CMK (cell line): ENCODE results near the gene SPACA7.
"Not testable (repeated sequence)": the region's sequence is repeated elsewhere in the genome, so short reads cannot be mapped to it uniquely, and the experiment has no call there.

Source experiments
- DNase-seq: peaks from one replicate; pipeline ENCODE4 v3.0.0-alpha.2; 2010; ENCODE audit warnings: low read depth

Gene SPACA7

DNA sequence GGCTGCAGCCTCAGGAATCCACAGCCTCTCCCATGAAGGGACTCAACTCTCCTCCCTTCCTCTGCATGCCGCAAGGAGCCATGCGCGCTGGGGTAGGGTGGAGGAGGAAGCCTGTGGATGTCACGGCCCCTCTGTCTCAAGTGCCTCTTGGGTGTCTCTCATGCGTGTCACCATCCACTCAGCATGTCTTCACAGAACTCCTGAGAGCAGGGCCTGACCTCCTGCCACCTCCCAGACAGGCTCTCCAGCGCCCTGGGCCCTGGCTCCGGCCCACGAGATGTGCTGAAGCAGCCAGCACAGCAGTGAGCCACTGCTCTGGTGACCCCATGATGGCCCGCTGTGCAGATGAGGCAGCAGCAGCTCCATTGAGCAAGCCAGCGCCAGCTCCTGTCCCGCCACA, 25.9 kb upstream of the SPACA7 start:
- no peak for DNase-seq

GRCh38 chr13:112351825-112352224, 24.3 kb upstream of the SPACA7 start:
- no peak for DNase-seq

DNA sequence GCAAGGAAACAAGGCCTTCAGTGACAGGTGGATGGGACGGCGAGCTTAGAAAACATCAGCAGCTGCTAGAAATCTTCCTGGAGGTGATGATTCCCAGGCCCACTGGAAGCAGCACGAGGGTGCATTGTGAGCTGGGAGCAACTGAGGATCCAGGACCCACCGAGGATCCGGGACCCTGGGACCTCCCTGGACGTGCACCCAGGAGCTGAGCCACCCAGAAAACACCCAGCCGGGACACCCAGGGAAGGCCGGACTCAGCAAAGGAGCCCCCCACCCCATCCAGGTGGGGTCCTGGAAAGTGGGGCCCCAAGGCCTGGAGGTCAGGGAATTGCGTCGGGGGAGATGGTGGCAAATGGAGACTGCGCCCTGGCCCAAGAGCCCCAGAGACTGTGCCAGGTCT, 22.3 kb upstream of the SPACA7 start:
- no peak for DNase-seq

- no peak for DNase-seq
These were observed 21.6 kb upstream of the SPACA7 start for GRCh38 chr13:112354330-112355273.

GRCh38 chr13:112355274-112355838, 20.8 kb upstream of the SPACA7 start:
- no peak for DNase-seq

- no peak for DNase-seq
These were observed 20.0 kb upstream of the SPACA7 start for GRCh38 chr13:112356190-112356589.

- DNase-seq, result no peak
These were observed 18.0 kb upstream of the SPACA7 start for GRCh38 chr13:112358156-112358555.

GRCh38 chr13:112362021-112362420, 14.1 kb upstream of the SPACA7 start:
- DNase-seq, result no peak

DNA sequence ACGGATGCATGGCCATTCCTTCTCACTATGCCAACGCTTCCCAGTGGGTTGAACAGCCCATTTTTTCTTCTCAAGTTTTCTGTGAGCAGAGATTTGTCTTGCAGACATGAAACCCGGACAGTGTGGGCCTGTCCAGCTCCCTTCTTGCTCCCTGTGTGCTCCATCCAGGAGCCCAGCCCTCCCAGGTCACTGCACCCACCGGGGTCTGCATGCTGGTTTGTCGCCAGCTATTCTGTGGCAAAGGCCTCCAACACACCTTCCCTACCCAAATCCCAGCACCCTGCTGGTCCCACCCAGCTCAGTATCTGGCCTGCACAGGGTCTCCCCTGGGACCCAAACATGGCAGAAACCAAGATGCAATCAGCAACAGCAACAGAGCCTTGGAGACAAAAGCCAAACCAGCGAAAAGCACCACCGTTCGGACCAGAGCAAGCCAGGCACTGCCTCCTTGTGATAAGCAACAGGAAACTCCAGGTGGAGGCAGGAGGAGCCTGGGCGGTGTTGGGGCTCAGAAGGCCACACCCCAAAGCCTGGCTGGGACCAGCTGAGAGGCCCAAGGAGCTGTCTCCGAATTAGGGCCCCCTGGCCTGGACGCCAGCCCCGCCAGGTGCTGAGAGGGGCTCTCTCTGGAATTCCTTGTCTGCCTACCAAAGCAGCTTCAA, 12.2 kb upstream of the SPACA7 start:
- no peak for DNase-seq

- DNase-seq, result no peak
These were observed 9.1 kb upstream of the SPACA7 start for GRCh38 chr13:112366907-112367646.

- no peak for DNase-seq
These were observed 7.3 kb upstream of the SPACA7 start for GRCh38 chr13:112368883-112369282.

DNA sequence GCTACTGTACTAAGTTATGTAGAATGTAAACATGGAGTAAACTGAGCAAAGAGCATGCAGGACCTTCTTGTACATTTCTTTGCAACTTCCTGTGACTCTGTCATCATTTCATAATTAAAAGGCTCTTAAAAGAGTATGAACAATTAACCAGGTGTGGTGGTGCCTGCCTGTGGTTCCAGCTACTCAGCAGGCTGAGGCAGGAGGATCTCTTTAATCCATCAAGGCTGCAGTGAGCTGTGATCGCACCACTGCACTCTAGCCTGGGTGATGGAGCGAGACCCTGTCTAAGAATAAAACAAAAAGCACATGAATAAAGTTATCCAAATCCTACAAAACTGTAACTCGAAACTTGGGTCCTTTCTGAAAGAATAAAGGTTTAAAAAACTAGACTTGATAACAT, 5.8 kb upstream of the SPACA7 start:
- no peak for DNase-seq

- no peak for DNase-seq
These were observed 1.9 kb upstream of the SPACA7 start for GRCh38 chr13:112374271-112374670.

- DNase-seq, result no peak
These were observed 15.6 kb downstream of the SPACA7 start for GRCh38 chr13:112391746-112392145.

- no peak for DNase-seq
These were observed 16.6 kb downstream of the SPACA7 start for GRCh38 chr13:112392719-112393118.

DNA sequence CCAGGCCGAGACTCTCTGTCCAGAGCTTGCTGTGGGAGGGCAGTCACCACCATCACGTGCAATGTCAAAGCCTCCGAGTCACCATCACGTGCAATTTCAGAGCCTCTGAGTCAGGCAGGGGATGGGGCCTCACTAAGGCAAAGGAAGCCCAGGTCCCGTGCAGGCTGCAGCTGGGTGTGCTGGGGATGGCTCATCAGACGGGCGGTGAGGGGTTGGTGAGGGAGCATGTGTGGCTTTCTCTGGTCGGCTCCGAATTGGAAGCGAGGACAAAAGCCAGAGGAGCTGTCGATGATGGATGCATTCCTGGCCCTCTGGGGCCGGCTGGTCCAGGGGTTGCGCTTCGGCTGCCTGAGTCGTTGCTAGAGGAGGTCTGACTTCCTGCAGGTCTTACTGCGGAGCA, 18.9 kb downstream of the SPACA7 start:
- DNase-seq, result not testable (repeated sequence)

GRCh38 chr13:112395941-112396340, 19.8 kb downstream of the SPACA7 start:
- DNase-seq, result not testable (repeated sequence)

- no peak for DNase-seq
These were observed 21.0 kb downstream of the SPACA7 start for GRCh38 chr13:112397108-112397507.

- DNase-seq, result not testable (repeated sequence)
These were observed 22.2 kb downstream of the SPACA7 start for GRCh38 chr13:112398347-112398746.

- not testable (repeated sequence) for DNase-seq
These were observed 33.7 kb downstream of the SPACA7 start for GRCh38 chr13:112409828-112410227.

GRCh38 chr13:112416647-112417046, 40.5 kb downstream of the SPACA7 start:
- DNase-seq, result no peak

DNA sequence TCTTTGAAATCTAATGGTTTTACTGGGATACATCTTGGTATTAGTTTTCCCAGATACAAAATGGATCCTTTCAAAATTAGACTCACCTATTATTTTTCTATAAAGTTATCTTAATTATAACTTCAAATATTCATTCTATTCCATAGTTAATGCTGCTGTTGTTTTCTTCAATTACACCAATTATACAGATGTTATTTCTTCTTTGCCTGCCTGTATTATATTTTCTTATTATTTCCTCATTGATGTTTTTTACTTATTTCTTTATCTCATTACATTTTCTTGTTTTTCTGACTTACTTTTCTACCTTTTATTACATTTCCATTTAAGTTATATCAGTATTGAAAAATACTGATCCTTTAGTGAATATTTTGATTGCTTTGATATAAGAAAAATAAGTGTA, 40.9 kb downstream of the SPACA7 start:
- DNase-seq, result no peak
